Measurements from ENCODE around the gene S100G. TPM values are rescaled to one million over a fixed set of nuclear protein-coding genes. Genes with fewer than 3 reads are reported as not detected.

S100G gene, protein sequence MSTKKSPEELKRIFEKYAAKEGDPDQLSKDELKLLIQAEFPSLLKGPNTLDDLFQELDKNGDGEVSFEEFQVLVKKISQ
- not detected in 2 replicates for total RNA-seq

DNA sequence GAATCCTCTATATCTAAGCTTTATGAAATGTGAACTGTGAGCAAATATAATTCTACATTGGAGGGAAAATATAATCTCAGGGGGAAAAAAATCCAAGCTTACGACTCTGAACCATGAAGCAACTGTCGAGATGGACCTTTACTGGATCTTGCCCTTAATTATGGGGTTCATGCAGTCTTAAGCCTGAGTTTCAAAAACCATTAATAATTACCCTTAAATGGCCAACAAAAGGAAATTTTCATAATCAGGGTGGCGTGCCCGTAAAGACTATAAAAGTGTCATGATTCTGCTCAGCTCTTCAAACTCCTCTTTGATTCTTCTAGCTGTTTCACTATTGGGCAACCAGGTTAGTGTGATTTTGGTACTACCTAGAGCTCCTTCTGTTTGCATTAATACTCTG, at the start of gene S100G:
TSS of gene S100G (plus strand) at position 301 of the 400 bp plus-strand sequence. CDS start 849 bp downstream, outside the sequence.

Small RNA genes within 50 kb of the gene (small RNA-seq; reads per million reads assigned to genes)
- not detected for gene MIR548AM (ENCODE audit: low replicate concordance)

Other genes starting within 250 kb of the S100G start
- 5.3 and 13.9 TPM in 2 replicates for gene CTPS2, start 62.5 kb downstream of the S100G start, total RNA-seq
- 28.2 and 37.8 TPM in 2 replicates for gene SYAP1, start 69.5 kb downstream of the S100G start, total RNA-seq
- 8.6 and 14.2 TPM in 2 replicates for gene TXLNG, start 136.3 kb downstream of the S100G start, total RNA-seq
- 101 and 118 TPM in 2 replicates for gene RBBP7, start 220.2 kb downstream of the S100G start, total RNA-seq